HG03575 (cell line): ENCODE measurements around the gene LGR5.
"Not testable (repeated sequence)": the region's sequence is repeated elsewhere in the genome, so short reads cannot be mapped to it uniquely, and the experiment has no call there.

ENCODE experiments used
- ATAC-seq: cut with Tn5 transposase; IDR thresholded peaks from one replicate; pipeline ENCODE4 v1.9.1; 2021; ENCODE audit not compliant: unreplicated experiment, insufficient number of reproducible peaks, low FRiP score; ENCODE audit errors: extremely low read depth

Gene LGR5

DNA sequence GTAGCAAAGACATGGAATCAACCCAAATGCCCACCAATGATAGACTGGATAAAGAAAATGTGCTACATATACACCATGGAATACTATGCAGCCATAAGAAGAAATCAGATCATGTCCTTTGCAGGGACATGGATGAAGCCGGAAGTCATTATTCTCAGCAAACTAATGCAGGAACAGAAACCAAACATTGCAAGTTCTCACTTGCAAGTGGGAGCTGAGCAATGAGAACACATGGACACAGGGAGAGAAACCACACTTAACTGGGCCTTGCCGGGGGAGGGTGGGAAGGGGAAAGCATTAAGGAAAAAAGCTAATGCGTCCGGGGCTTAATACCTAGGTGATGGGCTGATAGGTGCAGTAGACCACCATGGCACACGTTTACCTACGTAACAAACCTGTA is 130.3 kb downstream of the LGR5 start:
- not testable (repeated sequence) for ATAC-seq

DNA sequence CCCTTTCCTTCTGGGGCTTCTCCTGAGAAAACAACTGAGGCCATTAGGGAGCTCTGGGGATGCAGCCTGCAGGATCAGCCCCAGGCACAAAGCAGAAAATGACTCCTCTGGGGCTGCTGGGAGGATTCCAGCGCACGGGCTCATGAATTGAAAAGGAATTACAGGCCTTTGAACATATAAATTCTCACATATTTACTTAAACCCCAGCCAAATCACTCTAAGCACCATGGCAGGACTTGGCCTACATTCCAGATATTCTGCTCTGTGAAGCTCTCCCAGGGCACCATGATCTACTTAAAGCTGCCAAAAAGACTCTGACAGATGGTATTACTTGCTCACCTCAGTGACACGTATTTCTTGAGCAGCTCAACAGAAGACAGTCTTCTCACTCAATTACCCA is 136.9 kb downstream of the LGR5 start:
- ATAC-seq = no peak

DNA sequence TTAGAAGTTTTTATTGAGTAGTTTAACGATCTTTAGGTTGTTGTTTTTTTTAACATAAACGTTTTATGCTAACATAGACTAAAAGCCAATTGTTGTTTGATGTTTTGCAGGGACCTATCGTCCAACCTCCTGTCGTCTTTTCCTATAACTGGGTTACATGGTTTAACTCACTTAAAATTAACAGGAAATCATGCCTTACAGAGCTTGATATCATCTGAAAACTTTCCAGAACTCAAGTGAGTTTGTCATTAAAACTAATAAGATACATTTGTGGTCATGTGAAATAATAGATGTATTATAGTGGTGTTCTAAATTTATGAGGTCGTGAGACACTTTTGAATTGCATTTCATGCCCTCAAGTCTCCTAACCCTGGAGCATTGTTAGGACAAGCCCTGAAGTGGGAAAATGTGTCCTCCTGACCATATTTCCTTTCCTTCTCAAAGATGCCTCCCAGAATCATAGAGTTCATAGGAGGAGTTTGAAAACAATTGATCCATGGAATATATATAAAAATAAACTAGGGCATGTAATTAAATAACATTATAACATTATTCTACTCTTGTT is 139.2 kb downstream of the LGR5 start:
- ATAC-seq = no peak

GRCh38 chr12:71581206-71581605 is 141.6 kb downstream of the LGR5 start:
- no peak for ATAC-seq

- ATAC-seq = no peak
These were observed 143.3 kb downstream of the LGR5 start for GRCh38 chr12:71582925-71583324.

DNA sequence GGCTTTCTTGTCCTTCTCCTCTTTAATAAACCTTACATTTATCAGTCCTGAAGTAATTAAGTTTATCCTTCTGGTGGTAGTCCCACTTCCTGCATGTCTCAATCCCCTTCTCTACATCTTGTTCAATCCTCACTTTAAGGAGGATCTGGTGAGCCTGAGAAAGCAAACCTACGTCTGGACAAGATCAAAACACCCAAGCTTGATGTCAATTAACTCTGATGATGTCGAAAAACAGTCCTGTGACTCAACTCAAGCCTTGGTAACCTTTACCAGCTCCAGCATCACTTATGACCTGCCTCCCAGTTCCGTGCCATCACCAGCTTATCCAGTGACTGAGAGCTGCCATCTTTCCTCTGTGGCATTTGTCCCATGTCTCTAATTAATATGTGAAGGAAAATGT is 144.8 kb downstream of the LGR5 start:
- ATAC-seq = no peak

DNA sequence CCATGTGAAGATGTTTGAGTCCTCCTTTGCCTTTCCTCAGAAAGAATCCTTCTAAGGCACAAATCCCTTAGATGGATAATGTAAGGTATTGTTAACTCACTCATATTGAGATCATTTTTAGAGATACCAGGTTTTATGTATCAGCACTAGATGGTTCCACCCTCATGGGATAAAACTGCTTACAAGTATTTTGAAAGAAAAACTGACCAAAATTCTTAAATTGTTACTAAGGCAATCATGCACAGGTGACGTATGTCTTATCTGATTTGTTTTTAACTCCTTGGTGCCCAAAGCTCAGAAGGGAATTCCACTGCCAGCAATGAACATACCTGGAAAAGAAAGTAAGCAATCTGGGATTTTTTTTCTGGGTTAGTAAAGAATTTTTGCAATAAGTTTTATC is 145.6 kb downstream of the LGR5 start:
- no peak for ATAC-seq

DNA sequence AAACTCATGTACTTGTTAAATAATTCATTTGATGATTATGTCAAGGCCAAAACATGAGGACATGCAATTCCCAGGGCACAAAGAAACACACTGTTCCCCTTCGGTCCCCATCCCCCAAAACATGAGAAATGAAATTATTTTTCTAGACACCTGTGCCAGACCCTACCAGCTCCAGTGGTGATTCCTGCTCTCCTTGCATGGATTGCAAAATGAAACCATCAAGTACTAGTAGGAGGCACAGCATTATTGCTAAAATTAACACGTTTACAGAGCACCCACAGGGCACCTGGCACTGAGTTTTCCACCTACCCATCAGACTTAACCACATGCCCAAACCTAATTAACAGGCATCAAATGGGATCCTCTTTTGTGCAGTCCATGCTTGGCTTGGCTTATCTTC is 147.4 kb downstream of the LGR5 start:
- ATAC-seq = no peak

GRCh38 chr12:71589478-71589881 is 149.9 kb downstream of the LGR5 start:
- no peak for ATAC-seq

DNA sequence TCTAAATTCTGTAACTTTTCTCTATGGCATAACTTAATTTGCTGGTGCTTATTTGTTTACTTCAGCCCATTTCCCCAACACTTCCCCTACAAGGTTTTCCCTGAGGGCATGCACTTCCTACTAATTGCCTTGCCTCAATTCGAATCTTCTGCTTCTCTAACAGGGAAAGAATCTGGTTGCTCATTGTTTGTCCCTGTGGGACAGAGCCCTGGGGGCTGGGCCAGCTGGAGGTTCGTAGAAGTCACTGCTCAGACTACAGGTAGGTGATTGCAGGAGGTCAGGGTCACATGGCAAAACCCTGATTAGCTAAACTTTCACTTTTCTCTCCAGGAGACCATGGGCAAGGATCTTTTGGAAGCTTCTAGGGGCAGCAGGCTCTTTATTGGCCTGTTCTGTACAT is 152.0 kb downstream of the LGR5 start:
- no peak for ATAC-seq

- ATAC-seq = no peak
These were observed 153.2 kb downstream of the LGR5 start for GRCh38 chr12:71592841-71593240.

DNA sequence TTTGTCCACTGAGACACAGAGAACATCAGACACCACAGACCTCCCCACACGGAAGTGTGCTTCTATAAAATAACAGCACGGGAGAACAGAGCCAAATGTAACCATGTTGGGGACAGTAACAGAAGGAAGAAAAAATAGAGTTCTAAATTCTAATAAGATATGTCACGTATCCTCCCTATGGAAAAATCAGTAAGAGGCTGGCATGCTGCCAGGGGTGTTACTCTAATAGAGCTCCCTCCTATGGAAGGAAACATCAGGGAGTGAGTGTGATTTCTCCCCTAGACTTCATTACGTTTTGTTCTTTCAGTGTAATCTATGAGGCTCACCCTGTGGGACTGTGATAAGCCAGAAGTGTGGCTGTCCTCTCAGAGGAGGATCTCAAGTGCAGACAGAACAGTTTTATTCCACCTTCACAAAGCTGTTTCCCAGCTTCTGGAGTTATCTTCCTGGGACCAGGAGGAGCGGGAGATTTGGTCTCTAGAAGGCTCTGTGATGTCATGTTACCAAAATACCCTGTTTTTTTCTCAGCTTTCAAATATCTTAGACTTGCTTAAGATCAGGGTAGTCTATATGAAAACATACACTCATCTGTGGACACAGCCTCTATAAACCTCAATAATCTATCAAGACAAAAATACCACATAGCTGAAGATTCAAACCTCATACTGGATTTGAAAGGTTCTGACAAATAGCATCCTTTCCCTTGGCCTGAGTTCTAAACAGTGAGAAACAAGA is 154.8 kb downstream of the LGR5 start:
- no peak for ATAC-seq

GRCh38 chr12:71599210-71599609 is 159.6 kb downstream of the LGR5 start:
- no peak for ATAC-seq

DNA sequence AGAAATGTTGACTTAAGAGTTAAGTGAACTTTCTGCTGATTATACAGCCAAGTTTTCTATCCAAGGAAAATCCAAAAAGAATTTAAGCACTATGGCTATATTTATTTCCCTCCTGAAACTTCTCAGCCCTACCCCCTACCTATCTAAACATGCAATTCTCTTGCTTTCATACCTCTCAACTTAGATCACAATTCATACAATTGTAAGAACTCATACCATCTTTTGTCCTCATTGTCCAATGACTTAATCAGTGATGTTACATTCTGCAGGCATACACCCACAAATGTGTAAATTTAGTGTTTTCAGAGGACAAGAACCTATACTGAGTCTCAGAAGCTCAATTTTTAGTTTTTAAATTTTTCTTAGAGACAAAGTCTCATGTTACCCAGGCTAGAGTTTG is 161.9 kb downstream of the LGR5 start:
- ATAC-seq = no peak

GRCh38 chr12:71602761-71603577 is 163.4 kb downstream of the LGR5 start:
- no peak for ATAC-seq

GRCh38 chr12:71605039-71605438 is 165.4 kb downstream of the LGR5 start:
- no peak for ATAC-seq

GRCh38 chr12:71607494-71608330 is 168.1 kb downstream of the LGR5 start:
- no peak for ATAC-seq

GRCh38 chr12:71610031-71610795 is 170.6 kb downstream of the LGR5 start:
- ATAC-seq = no peak

GRCh38 chr12:71621938-71622337 is 182.3 kb downstream of the LGR5 start:
- no peak for ATAC-seq
